ENCODE results near the gene CACNA1I.
"Not testable (repeated sequence)": the region's sequence is repeated elsewhere in the genome, so short reads cannot be mapped to it uniquely, and the experiment has no call there.

CACNA1I gene

GRCh38 chr22:39570665-39571064 lies at the start of gene CACNA1I:
TSS of gene CACNA1I (plus strand) at chr22:39570753. CDS start at chr22:39570753, 0 bp downstream.
- TF ChIP-seq CTCF (IDR thresholded peaks at IDR 0.05; ENCODE audit: low read depth, low read length), result no peak
- no peak for DNase-seq (ENCODE audit: low read depth in 2 of 2)

DNA sequence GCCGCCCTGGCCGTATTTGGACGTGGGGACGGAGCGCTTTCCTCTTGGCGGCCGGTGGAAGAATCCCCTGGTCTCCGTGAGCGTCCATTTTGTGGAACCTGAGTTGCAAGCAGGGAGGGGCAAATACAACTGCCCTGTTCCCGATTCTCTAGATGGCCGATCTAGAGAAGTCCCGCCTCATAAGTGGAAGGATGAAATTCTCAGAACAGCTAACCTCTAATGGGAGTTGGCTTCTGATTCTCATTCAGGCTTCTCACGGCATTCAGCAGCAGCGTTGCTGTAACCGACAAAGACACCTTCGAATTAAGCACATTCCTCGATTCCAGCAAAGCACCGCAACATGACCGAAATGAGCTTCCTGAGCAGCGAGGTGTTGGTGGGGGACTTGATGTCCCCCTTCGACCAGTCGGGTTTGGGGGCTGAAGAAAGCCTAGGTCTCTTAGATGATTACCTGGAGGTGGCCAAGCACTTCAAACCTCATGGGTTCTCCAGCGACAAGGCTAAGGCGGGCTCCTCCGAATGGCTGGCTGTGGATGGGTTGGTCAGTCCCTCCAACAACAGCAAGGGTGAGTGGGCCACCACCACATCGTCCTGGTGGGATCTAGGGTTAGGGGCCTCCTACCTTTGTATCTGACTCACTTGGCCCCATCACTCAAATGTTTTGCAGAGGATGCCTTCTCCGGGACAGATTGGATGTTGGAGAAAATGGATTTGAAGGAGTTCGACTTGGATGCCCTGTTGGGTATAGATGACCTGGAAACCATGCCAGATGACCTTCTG lies 49.3 kb upstream of the CACNA1I start:
- H3K4me3 ChIP-seq (replicated peaks in 1 of 2; ENCODE audit: low read depth in 2 of 2, low read length in 2 of 2), result peak overlapping the region; percentile 95
- peak in 1 of 2 donors; percentile 88 for DNase-seq (ENCODE audit: low read depth in 2 of 2)

More at GRCh38 chr22:39570665-39571064, at the start of gene CACNA1I:
- H3K4me3 ChIP-seq (replicated peaks in 1 of 2; ENCODE audit: low read depth in 2 of 2, low read length in 2 of 2), result no peak within 1 kb of the TSS

- H3K4me3 ChIP-seq (replicated peaks in 1 of 2; ENCODE audit: low read depth in 2 of 2, low read length in 2 of 2), result peak overlapping the region; percentile 95
- not testable (repeated sequence) for DNase-seq (ENCODE audit: low read depth in 2 of 2)
These were observed 48.5 kb upstream of the CACNA1I start for GRCh38 chr22:39522091-39522490.

DNA sequence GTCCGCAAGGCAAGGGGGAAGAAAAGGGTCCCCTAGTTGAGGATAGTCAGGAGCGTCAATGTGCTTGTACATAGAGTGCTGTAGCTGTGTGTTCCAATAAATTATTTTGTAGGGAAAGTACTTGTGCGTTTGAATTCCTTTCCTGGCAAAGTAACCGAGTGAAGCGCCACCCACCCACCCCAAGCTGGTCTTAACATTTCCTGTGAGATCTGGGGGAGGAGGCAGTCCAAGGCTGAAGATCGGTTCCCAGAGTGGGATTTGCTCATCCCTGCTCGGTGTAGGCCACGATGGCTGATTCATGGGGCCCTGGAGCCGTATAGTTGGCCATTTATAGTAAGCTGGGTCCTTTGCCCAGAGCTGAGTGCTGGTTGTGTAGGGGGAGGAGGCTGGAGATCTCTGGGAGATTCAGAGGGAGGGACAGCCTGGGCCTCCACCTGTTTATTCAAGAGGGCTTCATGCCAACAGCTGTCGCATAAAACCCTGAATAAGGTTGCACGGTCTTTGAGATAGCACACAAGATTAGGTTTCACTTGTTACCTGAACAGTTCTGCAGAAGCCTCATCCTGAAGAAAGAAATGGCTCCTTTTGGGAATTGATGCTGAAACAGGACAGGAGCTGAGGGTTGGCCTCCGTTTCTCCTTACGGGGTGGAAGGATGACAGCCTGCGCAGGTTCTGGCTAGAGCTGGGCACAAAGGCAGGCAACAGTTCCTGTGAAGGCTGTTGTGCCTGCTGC lies 47.8 kb upstream of the CACNA1I start:
- TF ChIP-seq CTCF (IDR thresholded peaks at IDR 0.05; ENCODE audit: low read depth, low read length), result no peak
- H3K4me3 ChIP-seq (replicated peaks in 1 of 2; ENCODE audit: low read depth in 2 of 2, low read length in 2 of 2), result peak overlapping the region; percentile 95
- peak; percentile 62 to 71 for DNase-seq (ENCODE audit: low read depth in 2 of 2)

DNA sequence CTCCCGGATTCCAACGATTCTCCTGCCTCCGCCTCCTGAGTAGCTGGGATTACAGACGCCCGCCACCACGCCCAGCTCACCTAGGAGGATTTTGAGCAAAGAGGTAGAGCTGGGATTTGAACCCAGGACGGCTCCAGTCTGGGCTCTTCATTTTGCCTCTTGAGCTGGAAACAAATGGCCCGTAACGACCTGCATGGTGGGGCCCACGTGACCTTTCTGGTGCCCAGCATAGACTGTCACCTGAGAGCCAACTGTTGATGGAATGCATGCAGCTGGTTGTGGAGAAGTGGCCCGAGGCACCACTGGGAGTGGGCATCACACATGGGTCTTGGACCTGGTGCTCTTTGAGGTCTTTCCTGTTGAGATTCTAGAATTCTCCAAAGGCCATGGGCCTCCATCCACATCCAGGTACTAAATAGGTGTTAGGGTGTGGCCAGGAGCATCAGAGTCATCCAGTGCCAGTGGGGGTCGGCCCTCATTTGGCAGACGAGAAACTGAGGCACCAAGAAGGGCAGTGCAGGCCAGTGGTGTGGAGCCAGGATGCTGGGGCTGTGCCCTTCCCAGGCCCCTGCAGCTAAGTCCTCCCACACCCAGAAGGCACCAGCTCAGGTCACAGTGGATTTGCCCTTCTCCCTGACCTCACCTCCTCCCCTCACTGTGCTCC lies 46.3 kb upstream of the CACNA1I start:
- no peak for DNase-seq (ENCODE audit: low read depth in 2 of 2)
- no peak for TF ChIP-seq CTCF (IDR thresholded peaks at IDR 0.05; ENCODE audit: low read depth, low read length)
- no peak overlapping the region for H3K4me3 ChIP-seq (replicated peaks in 1 of 2; ENCODE audit: low read depth in 2 of 2, low read length in 2 of 2)

DNA sequence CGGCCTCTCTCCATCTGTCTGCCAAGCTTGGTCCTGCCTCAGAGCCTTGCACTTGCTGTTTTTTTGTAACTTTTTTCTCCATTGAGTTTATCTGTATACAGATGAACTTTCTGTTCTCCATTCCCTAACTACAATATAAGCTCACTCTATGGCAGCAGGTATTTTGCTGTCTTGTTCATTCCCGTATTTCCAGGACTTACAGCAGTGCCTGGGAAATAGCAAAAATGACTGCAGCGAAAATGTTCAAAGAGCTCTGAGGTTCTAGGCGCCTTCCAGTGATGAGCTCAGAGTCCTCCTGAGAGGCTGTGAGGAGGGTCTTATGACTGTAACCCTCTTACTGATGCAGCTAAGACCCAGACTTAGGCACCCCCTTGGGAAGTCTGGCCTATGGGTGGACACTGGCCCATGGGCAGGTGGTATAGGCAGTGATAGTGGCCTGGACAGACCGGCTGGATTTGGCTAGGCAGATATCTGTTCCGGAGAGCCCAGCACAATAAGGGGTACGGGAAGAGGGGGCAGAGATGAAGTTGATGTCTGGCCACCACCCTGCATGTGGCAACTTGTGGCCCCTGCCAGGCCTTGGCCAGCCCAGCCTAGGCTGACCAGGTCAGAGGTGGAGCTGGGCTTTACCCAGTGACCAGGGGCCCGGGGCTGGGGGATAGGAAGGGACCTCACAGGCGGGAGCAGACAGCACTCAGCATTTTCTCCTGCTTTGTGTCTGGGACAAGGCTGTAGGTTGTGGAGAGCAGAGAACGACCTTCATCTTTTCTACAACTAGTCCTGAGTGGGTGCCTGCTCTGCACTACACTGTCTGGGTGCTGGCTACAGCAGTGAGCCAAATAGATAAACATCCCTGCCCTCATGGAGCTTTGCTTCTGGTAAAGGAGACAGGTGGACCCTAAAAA lies 45.5 kb upstream of the CACNA1I start:
- H3K4me3 ChIP-seq (replicated peaks in 1 of 2; ENCODE audit: low read depth in 2 of 2, low read length in 2 of 2), result no peak overlapping the region
- TF ChIP-seq CTCF (IDR thresholded peaks at IDR 0.05; ENCODE audit: low read depth, low read length), result no peak
- DNase-seq (ENCODE audit: low read depth in 2 of 2), result no peak

- DNase-seq (ENCODE audit: low read depth in 2 of 2), result no peak
- TF ChIP-seq CTCF (IDR thresholded peaks at IDR 0.05; ENCODE audit: low read depth, low read length), result no peak
- no peak overlapping the region for H3K4me3 ChIP-seq (replicated peaks in 1 of 2; ENCODE audit: low read depth in 2 of 2, low read length in 2 of 2)
These were observed 44.9 kb upstream of the CACNA1I start for GRCh38 chr22:39525658-39525975.
